Measurements from ENCODE around the gene DEFB132. TPM values are rescaled to one million over a fixed set of nuclear protein-coding genes. Genes with fewer than 3 reads are reported as not detected.
A peak's percentile ranks its signal among the peaks of the same experiment; 100 is the strongest.
"Not testable (repeated sequence)": the region's sequence is repeated elsewhere in the genome, so short reads cannot be mapped to it uniquely, and the experiment has no call there.

DEFB132 gene
- total RNA-seq, 2 donors from 2014 or later: not detected

GRCh38 chr20:252801-253200, 4.7 kb upstream of the DEFB132 start:
- no peak overlapping the region for H3K27ac Mint-ChIP-seq
- H3K36me3 Mint-ChIP-seq: no peaks in the 10 kb centered on the region
- ATAC-seq: no peak

GRCh38 chr20:253447-253846, 4.1 kb upstream of the DEFB132 start:
- H3K9me3 Mint-ChIP-seq; DNase-seq (ENCODE audit: low spot score in 2 of 2); H3K36me3 Mint-ChIP-seq; ATAC-seq: not testable (repeated sequence)
- H3K27ac Mint-ChIP-seq: peak overlapping the region in 1 of 2 donors; percentile 14

More at GRCh38 chr20:252801-253200, 4.7 kb upstream of the DEFB132 start:
- H3K9me3 Mint-ChIP-seq: no peaks in the 10 kb centered on the region
- no peak for DNase-seq (ENCODE audit: low spot score in 2 of 2)

- peak overlapping the region in 1 of 2 donors; percentile 4 for H3K27ac Mint-ChIP-seq
- ATAC-seq (peak; percentile 67 to 76), DNase-seq (ENCODE audit: low spot score in 2 of 2) (no peak)
These were observed 840 bp downstream of the DEFB132 start for GRCh38 chr20:258269-258858.

GRCh38 chr20:258963-259362, 1.4 kb downstream of the DEFB132 start:
- no peak for DNase-seq (ENCODE audit: low spot score in 2 of 2)
- no peak overlapping the region for H3K27ac Mint-ChIP-seq
- peak; percentile 28 to 41 for ATAC-seq
- H3K9me3 Mint-ChIP-seq: no peaks in the 10 kb centered on the region
- no peaks in the 10 kb centered on the region for H3K36me3 Mint-ChIP-seq

More at GRCh38 chr20:258269-258858, 840 bp downstream of the DEFB132 start:
- no peaks in the 10 kb centered on the region for H3K9me3 Mint-ChIP-seq
- H3K36me3 Mint-ChIP-seq: no peaks in the 10 kb centered on the region

GRCh38 chr20:259981-260380, 2.5 kb downstream of the DEFB132 start:
- DNase-seq (ENCODE audit: low spot score in 2 of 2) (no peak), ATAC-seq (no peak)
- Mint-ChIP-seq H3K36me3 (no peaks in the 10 kb centered on the region), H3K9me3 (no peaks in the 10 kb centered on the region), H3K27ac (no peak overlapping the region)

GRCh38 chr20:263701-264100, 6.2 kb downstream of the DEFB132 start:
- ATAC-seq (no peak), DNase-seq (ENCODE audit: low spot score in 2 of 2) (no peak)
- Mint-ChIP-seq H3K36me3 (no peaks in the 10 kb centered on the region), H3K27ac (no peak overlapping the region), H3K9me3 (no peaks in the 10 kb centered on the region)

GRCh38 chr20:266596-267562, 9.4 kb downstream of the DEFB132 start:
- Mint-ChIP-seq H3K27ac (peak overlapping the region; percentile 65 to 95), H3K9me3 (no peaks in the 10 kb centered on the region), H3K36me3 (no peaks in the 10 kb centered on the region)
- peak; percentile 82 to 94 for DNase-seq (ENCODE audit: low spot score in 2 of 2)
- ATAC-seq: peak; percentile 89 to 95

- peak overlapping the region in 1 of 2 donors; percentile 13 for H3K27ac Mint-ChIP-seq
- H3K36me3 Mint-ChIP-seq: no peaks in the 10 kb centered on the region
- H3K9me3 Mint-ChIP-seq: no peaks in the 10 kb centered on the region
- DNase-seq (ENCODE audit: low spot score in 2 of 2) (no peak), ATAC-seq (no peak)
These were observed 13.0 kb downstream of the DEFB132 start for GRCh38 chr20:270517-270916.

- DNase-seq (ENCODE audit: low spot score in 2 of 2): no peak
- Mint-ChIP-seq H3K36me3 (peaks cover 0 to 3% of the 10 kb centered on the region in 2 donors), H3K27ac (no peak overlapping the region), H3K9me3 (no peaks in the 10 kb centered on the region)
- ATAC-seq: no peak
These were observed 13.5 kb downstream of the DEFB132 start for GRCh38 chr20:271069-271468.

- no peak for ATAC-seq
- H3K27ac Mint-ChIP-seq: no peak overlapping the region
- no peaks in the 10 kb centered on the region for H3K9me3 Mint-ChIP-seq
- DNase-seq (ENCODE audit: low spot score in 2 of 2): no peak
- peaks cover 0 to 7% of the 10 kb centered on the region in 2 donors for H3K36me3 Mint-ChIP-seq
These were observed 14.0 kb downstream of the DEFB132 start for GRCh38 chr20:271528-271927.

- DNase-seq (ENCODE audit: low spot score in 2 of 2): no peak
These were observed 15.2 kb downstream of the DEFB132 start for GRCh38 chr20:272718-273117.

GRCh38 chr20:273884-274283, 16.4 kb downstream of the DEFB132 start:
- ATAC-seq: no peak
- no peak overlapping the region for H3K27ac Mint-ChIP-seq
- H3K9me3 Mint-ChIP-seq: no peaks in the 10 kb centered on the region
- H3K36me3 Mint-ChIP-seq: peaks cover 5 to 9% of the 10 kb centered on the region in 2 donors
- no peak for DNase-seq (ENCODE audit: low spot score in 2 of 2)

More at GRCh38 chr20:272718-273117, 15.2 kb downstream of the DEFB132 start:
- Mint-ChIP-seq H3K27ac (no peak overlapping the region), H3K9me3 (no peaks in the 10 kb centered on the region), H3K36me3 (peaks cover 0 to 9% of the 10 kb centered on the region in 2 donors)
- ATAC-seq: no peak

- H3K9me3 Mint-ChIP-seq: no peaks in the 10 kb centered on the region
These were observed 18.3 kb downstream of the DEFB132 start for GRCh38 chr20:275791-276190.

GRCh38 chr20:276620-277495, 19.3 kb downstream of the DEFB132 start:
- DNase-seq (ENCODE audit: low spot score in 2 of 2) (no peak), ATAC-seq (no peak)
- Mint-ChIP-seq H3K36me3 (peaks cover 5 to 9% of the 10 kb centered on the region in 2 donors), H3K27ac (peak overlapping the region in 1 of 2 donors; percentile 6), H3K9me3 (no peaks in the 10 kb centered on the region)

More at GRCh38 chr20:275791-276190, 18.3 kb downstream of the DEFB132 start:
- no peak for DNase-seq (ENCODE audit: low spot score in 2 of 2)
- Mint-ChIP-seq H3K27ac (no peak overlapping the region), H3K36me3 (peaks cover 5 to 9% of the 10 kb centered on the region in 2 donors)
- ATAC-seq: no peak

GRCh38 chr20:277496-277781, 19.9 kb downstream of the DEFB132 start:
- Mint-ChIP-seq H3K9me3 (no peaks in the 10 kb centered on the region), H3K36me3 (peaks cover 5 to 9% of the 10 kb centered on the region in 2 donors), H3K27ac (peak overlapping the region in 1 of 2 donors; percentile 6)
- ATAC-seq (no peak), DNase-seq (ENCODE audit: low spot score in 2 of 2) (no peak)

GRCh38 chr20:278181-278580, 20.7 kb downstream of the DEFB132 start:
- no peaks in the 10 kb centered on the region for H3K9me3 Mint-ChIP-seq
- H3K36me3 Mint-ChIP-seq: peaks cover 5 to 9% of the 10 kb centered on the region in 2 donors
- H3K27ac Mint-ChIP-seq: no peak overlapping the region
- DNase-seq (ENCODE audit: low spot score in 2 of 2): no peak
- ATAC-seq: no peak
